Measurements from ENCODE around the gene HTR4.

The HTR4 gene

DNA sequence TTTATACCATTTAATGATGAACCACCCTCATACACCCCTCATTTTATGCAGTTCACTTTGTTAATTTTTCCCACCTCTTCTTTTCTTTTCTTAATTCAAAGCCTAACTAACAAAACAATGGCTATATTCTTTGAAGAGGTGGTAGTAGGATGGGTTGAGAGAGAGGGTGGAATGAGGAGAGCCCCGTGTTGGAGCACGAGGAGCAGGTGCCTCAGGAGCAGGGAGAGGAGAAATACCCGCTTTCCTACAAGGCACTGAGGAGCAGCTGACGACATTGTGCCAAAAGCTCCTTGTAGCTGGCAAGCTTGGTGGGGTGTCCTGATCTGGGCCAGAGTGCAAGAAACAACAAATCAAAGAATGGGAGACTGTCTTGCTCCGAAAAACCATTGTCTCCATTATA, 129.6 kb downstream of the HTR4 start:
- DNase-seq = no peak

DNA sequence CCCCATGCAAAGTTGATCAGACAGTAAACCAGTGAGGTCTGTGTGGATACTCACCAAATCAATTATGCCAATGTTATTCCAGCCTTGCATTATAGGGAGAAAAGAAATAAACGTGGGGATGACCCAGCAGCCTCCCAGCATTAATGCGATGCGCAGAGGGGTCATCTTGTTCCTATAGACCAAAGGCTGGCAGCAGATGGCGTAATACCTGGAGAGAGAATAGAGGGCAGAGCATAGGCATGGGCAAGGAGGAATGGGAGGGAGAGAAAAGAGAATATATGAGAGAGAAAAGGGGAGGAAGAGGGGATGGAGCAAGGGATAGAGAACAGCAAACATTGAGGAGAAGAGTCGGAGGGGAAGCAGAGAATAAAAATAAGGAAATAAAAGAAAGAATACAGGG, 131.2 kb downstream of the HTR4 start:
- DNase-seq = no peak

DNA sequence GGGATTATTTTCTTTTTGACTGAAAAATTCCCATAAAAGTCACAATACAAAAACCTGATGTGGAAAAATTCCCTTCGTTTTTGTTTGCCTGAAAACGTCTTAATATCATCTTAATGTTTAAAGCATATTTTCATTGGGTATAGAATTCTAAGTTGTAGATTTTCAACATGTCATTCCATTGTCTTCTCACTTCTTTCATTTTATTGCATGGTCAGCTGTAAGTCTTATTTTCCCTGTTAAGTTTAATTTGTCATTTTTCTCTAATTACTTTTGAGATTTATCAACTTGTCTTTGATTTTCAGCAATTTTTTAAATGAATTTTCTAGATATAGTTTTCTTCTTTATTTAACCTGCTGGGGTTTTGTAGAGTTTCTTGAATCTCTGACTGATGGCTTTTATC, 138.9 kb downstream of the HTR4 start:
- no peak for DNase-seq

DNA sequence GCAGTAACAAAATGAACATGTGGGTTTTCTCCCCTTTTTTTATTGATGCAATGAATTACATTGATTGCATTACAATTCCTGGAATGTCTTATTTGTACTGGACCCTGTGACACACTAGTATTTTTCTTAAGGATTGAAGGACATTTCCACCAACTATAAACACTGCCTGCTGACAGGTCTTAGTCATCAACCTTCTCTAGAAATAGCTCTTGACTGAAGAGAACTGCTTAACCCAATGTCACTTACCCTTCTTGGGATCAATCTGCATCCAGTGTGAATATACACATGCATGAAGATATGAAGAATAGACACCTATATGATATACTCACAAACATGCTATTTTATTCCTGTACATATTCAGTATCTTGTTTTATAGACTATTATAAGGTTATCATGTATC, 140.0 kb downstream of the HTR4 start:
- no peak for DNase-seq

DNA sequence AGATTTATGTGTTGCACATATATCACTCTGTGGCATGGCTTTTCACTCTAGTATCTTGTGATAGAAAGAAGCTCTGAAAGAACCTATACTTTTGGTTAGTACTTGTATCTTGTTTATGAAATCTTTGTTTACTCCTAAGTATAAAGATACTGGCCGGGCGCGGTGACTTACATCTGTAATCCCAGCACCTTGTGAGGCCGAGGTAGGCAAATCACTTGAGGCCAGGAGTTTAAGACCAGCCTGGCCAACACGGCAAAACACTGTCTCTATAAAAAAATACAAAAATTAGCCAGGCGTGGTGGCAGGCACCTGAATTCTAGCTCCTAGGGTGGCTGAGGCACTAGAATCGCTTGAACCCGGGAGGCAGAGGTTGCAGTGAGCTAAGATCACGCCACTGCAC, 141.8 kb downstream of the HTR4 start:
- no peak for DNase-seq

DNA sequence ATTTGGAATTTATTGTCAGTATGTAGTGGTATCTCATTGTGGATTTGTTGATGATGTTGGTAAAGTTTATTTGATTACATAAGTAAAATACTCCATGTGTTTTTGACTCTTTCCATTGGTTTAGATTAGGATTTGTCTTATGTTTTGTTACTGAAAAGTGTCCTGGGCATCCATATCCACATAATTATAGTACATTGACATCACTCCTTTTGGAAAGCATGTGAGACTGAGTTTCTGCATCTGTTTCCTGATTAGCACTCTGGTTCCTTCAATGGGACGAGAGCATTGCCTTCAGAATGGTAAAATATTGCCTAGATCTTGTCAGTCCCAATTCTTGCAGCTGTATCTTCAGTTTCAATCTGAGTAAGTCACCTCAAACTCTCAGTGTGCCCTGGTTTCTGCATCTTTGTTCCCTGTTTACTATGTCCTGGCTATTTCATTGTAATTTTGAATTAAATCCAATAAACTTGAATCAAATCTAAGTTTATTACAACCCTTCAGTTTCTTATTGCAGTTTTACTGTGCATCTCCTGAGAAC, 142.4 kb downstream of the HTR4 start:
- no peak for DNase-seq

DNA sequence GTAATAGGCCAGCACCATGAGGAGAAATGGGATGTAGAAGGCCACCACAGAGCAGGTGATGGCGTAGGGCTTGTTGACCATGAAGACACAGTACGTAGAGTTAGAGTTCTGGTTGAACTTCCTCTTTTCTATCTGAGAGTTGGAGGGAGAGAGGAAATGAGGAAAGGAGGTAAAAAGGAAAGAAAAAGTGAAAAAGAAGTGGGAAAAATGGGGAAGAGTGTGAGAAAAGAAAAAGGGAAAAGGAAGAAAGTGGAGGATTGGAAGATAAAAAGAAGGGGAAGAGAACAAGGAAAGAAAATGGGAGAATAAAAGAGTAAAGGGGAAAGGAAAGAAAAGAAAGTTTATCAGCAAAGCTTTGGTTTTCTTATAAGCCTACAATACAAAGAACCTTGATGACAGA, 144.4 kb downstream of the HTR4 start:
- DNase-seq = no peak

DNA sequence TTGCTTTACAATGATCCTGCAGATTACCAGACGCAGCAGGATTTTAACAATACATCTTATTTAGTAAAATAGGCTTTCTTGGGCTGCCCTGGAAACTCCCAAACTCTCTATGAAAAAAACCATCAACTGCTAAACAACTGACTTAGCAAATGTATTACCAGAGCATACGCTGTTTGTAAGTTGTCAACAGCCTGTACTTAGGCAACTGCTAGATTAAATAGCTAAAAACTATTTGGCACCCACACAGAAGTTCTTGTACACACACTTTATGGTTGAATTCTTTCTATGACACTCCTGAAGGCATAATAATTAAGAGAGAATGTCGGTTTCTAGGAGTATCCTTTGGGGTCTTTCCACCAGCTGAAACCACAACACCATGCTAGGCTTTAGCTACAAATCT, 146.7 kb downstream of the HTR4 start:
- DNase-seq = no peak

DNA sequence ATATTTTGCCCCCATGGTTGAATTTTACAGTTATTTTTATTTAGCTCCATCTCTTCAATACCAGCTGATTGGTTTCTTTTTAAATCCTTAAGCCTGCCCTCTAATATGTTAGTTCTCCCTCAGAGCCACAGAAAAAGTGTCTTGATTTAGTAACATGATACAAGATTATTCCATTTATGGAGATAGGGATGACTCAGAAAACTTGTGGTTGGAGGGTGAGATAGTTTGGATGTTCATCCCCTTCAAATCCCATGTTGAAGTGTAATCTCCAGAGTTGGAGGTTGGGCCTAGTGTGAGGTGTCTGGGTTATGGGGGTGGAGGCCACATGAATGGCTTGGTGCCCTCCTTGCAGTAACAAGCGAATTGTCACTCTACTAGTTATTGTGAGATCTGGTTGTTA, 154.9 kb downstream of the HTR4 start:
- no peak for DNase-seq

DNA sequence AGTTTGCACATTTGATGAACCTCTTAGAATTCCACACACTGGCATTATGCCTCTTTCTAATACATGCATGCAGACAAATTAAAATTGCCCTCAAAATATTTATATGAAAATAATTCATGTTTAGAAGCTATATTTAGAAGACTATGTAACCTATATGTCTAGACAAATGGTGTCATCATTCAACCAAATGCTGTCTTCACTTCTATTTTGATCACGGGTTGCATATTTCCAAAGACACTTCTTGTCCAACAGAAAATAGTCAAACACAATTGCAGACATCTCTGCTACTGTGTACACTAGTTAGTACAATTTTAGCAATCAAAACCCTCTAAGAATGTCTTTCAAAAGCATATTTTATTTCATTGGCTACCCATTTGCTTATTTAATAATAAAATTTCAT, 156.6 kb downstream of the HTR4 start:
- DNase-seq = no peak

DNA sequence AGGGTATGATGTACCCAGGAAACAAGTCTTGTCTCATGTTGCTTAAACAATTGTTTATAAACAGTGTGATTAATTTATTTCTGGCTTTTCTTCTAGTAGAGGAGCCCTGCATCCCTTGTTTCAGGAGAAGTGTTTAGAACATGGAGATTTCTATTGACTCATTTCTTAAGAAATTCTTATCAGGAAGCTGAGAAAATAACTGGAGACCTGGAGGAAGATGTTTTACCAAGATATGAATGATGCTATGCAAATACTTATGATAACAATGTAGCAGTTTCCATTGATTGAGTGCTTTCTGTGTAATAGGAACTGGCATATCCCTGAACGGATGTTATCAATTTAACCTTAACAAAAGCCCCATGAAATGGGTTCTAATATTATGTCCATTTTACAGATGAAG, 162.0 kb downstream of the HTR4 start:
- DNase-seq = no peak

DNA sequence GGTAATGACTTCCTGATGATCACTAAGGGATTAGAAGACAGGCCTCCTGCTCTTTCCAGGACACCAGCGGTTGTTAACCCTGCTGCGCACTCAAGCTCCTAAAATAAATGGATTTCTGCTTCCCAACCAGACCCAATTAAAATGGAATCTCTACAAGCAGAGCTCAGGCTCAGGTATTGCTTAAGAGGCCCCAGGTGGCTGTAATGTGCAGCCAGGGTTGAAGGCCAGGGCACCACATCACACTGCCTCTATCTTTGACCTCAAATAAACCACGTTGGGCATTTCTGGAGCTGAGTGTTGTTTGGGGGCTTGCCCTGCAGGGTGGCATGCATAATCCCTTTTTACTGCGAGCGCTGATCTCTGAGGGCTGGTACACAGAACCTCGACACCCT, 162.5 kb downstream of the HTR4 start:
- no peak for DNase-seq

DNA sequence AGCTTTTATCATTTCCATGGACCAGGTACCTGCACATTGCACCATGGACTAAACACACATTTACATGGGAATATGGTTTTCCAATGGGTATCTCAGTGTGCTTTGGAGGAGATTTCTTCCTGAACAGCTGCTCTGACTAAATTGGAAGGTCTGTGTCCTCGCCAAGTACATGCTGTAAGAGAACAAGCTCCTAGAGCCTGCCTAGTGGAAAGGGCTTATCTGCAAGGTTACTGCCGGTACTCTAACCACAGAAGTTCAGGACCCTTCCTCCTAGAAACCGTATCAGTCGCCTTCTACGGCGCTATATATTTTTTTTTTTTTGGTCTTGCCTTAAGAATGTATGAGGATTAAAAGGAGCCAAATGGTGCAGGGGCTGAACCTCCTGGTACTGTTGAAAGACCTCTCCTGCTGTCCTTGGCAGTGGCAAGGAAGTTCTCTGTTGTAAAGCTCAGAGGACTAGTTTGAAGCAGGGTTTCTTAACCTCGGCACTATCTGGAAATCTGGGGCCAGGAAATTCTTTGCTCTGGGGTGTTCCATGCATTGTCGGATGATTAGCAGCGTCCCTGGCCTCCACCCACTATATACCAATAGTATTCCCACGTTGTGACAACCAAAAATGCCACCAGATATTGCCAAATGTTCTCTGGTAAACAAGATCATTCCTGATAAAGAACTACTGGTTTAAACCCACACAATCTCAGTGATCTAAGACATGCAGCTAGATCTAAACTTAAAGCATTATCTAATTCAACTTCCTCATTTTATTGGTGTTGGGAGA, 163.1 kb downstream of the HTR4 start:
- DNase-seq = no peak

DNA sequence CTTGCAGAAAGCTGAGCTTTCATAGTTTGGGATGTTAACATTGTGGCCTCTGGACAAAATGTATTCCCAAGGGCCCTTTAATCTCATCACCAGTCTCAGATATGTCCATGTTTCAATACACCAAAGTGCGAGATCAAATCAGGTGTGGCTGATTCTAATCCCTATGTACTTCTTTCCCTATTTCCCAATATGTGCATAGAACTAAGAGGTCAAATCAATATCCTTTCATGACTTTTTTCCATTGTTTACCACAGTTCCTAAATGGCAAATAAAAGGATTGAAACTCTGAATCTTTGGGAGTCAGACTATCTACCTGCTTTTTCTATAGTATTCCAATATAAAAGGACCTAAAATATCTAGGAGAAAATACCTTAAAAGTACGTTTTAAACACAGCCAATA, 165.6 kb downstream of the HTR4 start:
- DNase-seq = no peak

DNA sequence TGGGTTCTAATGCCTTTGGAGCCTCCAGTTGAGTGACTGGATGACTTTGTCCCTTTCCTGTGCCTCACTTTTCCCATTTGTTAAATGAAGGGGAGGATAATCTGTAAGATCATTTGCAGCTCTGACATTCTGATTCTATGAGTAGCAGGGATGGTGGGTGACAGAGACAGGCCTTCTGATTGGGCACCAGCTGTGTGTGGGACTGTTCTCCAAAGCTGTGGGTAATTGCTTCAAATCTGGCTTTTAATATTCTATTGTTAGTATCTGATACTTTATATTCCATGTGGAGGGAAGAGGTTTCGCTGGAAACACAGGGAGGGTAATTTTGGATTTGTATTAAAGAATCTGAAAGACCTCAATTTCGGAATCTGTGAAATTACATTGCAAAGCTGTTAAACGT, 167.9 kb downstream of the HTR4 start:
- no peak for DNase-seq

DNA sequence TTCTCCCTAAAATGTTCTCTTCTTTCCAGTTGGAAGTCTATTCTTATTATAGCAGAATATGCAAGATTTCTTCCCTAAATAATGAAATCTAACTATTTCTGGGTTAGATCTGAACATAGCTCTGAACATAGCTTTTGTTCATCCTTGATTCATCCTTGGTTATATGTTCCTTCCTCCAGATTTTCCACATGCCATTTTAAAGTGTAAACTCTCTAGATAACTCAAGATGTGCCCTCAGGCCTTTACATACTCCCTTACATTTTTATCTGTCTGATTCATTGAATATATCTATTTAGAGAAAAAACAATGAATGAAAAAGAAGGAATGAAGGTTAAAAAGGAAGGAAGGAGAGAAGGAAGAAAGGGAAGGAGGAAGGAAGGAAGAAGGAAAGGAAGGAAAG, 169.7 kb downstream of the HTR4 start:
- DNase-seq = no peak

DNA sequence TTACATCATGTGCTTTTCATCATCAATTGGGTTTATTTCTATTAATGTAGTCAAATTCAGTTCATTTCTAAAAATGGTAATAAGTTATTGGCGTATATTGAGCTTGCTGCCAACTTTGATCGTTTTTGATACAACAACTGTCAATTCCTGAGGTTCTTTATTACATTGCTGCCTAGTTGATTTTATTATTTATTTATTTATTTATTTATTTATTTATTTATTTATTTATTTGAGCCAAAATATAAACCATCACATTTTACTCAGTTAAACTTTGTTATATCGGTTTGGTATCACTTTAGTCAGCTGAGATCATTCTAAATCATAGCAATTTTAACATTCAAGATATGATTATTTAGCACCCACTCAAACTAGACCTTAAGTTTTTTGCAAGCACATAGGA, 170.6 kb downstream of the HTR4 start:
- no peak for DNase-seq

DNA sequence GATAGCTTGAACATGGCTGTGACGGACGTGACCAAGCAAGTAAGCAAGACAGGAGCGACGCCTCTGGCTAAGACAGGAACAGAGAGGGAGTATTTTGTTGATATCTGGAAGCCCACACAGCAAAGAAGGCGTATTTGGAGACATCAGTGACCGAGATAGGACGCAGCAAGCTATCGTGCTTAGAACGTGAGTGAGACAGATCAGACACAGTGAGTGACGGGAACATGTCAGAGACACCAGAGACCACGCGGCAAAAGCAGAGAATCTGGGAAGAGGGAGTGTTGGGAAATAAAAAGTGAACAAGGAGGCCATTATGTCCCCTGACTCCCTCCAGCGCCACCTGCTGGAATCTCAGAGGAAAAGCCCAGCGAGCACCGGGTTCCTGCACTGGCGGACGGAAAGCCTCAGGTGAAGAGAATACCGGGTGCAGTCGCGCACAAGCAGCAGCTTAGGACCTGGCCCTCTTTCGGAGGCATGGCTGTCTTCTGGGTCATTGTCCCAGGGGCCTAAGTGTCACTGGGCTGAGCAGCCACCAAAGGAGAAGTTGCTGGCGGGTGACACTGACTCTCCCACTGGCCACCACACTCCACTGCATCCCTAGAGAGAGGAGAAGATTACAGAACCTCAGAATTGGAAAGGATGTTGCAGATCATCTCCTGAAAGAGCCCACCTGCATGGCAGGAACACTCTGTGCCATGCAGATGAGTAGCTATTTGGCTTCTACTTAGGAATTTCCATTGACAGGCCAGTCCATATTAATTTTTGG, 171.4 kb downstream of the HTR4 start:
- DNase-seq = no peak

DNA sequence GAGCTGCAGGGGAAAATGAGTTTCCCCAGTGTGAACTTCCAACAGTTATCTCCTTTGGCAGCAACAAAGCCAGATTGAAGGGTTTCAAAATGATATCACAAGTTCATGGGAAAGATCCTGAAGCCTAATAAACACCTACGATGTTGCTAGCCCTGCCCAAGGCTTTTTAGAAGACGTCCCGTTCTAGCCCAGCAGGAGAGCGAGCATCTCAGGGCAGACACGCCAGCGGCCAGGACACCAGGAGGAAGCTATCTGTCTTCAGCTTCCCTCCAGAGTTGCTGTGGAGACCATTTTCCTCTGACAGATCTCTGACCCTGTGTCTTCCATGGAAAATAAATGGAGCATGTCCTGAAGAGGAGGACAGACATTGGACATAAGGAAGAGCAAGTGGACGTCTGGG, 172.1 kb downstream of the HTR4 start:
- DNase-seq = no peak

DNA sequence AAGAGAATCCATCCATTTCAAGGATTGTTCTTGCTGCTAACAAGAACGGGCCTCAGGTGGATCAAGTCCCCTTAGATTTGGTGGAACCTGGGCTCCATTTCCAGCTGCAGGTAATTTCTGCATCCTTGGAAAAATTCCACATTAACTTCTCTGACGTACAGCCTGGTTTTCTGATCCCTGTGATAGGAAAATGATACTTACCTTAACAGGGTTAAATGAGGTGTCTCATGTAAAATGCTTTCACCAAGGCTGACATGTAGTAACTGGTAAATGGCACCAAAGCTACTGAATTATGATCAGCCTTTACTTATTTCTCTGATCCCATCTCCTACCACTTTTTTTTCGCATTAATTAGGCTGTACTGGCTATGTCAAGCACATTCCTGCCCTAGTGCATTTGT, 176.9 kb downstream of the HTR4 start:
- no peak for DNase-seq

DNA sequence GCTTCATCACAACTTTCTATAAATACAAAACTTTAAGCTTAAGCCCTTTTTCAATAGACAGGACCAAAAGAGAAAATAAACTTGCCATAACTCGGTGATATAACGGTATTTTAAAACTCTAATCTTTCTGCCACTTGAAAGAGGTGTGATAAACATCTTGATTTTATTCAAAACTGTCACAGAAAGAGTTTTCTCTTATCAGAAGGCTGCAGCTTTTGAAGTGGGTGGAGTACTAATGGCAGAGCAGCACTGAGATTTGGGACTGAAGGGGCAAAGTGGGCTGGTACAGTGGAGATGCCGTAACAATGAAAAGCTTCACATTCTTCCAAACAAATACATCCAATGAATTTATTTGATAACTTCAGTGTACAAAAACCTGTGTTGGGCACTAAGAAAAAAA, 178.0 kb downstream of the HTR4 start:
- no peak for DNase-seq

DNA sequence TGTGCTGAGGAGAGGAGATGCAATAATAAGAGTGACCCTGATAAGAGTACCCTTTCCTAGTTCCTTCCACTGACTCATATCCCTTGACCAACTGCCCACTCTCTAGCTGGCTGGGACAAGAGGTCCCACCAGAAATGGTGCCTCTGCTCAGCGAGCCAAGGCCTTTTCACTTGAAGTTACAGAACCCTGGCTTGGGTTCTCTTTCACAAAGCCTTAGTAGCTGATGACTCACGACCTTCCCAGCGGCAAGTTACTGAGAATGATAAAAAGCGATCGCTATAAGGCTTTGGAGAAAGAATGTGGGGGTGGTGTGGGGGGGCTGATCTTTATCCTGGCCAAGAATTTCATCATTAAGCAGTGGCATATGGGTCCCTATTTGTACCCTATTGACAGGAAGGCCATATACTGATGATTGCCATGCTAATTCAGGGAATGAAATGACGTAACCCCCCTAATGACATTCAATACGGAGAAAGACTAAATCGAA, 180.3 kb downstream of the HTR4 start:
- DNase-seq = no peak

DNA sequence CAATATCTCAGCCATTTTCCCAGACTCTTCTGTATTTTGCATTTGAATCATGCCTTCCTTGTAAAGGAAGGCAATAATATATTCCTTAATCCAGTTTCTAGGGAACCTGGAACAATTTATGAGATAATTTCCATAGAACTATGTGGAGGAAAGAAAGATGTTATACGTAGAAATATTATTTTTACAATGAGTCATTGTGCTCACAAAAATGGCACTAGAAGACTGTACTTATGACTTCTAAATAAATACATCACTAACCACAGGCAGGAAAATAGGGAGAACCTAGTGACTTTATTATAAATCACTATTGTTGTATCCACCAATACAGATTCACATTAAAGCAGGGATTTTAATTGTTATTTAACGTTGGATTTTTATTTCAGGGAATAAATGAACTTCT, 182.9 kb downstream of the HTR4 start:
- DNase-seq = no peak

DNA sequence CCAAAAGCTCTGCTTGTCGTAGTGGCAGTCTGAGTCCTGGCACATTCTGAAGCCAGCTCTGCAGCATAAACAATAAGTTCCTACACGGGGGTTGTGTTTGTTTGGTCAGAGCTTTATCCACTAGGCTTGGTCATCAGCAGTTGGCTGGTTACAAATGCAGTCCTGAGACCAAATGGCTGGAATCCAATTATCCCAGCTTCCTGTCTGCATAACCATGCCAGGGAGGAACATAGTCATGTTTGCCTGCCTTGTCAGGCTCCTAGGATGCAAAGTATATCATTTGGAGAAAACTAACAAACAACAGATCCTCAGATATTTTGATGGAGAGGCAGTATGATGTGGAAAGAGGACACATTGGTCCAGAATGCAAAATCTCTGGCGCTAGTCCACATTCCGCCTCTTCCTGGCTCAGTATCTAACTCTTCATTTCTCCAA, 184.8 kb downstream of the HTR4 start:
- DNase-seq = no peak

Measured in DMS153 (cell line).